NCI-H2196 treated with DMSO at 0.1 percent for 48 hours (cell line): ENCODE measurements around the gene OR10A7.
A peak's percentile ranks its signal among the peaks of the same experiment; 100 is the strongest.
"Not testable (repeated sequence)": the region's sequence is repeated elsewhere in the genome, so short reads cannot be mapped to it uniquely, and the experiment has no call there.

ENCODE experiments used
- DNase-seq: peaks from one replicate; lab custom pipeline; 2025; ENCODE audit not compliant: unreplicated experiment; lab: John Stamatoyannopoulos, UW

The OR10A7 gene

DNA sequence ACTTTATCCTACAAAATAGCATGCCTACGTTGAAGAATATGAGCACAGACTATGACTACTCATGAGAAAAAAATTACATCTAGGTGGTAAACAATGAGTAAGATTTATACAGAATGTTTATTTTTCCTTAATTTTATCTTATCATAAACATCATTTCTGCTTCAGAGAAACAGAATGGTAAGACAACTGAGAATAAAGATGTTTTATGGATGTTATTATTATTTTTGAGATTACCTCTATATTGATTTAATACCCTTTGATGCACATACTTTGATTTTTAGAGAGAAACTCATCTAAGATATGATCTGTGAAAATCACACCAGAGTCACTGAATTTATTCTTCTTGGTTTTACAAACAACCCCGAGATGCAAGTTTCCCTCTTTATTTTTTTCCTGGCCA lies at the start of gene OR10A7:
Gene OR10A7, plus strand, starts transcription at position 301 of the 400 bp plus-strand sequence. Its CDS starts 0 bp downstream, at position 301.
- no peak for DNase-seq

DNA sequence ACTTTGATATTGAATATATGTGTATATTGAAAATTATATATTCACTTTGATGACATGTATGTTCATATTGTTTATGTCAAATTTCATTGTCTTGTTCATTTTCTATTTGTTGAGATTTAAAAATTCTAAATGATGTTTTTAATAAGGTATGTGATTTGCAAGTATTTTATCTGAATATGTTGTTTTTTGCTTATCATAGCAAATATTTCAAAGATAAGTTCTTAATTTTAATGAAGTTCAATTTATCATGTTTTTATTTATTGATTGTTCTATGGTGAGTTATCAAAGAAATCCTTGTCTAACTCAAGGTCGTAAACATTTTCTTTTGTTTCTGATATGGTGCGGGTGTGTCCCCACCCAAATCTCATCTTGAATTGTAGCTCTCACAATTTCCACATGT lies 49.4 kb upstream of the OR10A7 start:
- no peak for DNase-seq

DNA sequence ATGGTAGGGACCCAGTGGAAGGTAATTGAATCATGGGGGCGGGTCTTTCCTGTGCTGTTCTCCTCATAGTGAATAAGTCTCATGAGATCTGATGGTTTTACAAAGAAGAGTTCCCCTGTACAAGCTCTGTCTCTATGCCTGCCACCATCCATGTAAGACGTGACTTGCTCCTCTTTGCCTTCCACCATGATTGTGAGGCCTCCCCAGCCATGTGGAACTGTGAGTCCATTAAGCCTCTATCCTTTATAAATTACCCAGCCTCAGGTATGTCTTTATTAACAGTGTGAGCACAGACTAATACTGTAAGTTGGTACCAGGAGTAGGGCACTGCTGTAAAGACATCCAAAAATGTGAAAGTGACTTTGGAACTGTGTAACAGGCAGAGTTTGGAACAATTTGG lies 49.0 kb upstream of the OR10A7 start:
- not testable (repeated sequence) for DNase-seq

GRCh38 chr12:55172686-55173085 lies 48.1 kb upstream of the OR10A7 start:
- no peak for DNase-seq

GRCh38 chr12:55173456-55173855 lies 47.4 kb upstream of the OR10A7 start:
- no peak for DNase-seq

DNA sequence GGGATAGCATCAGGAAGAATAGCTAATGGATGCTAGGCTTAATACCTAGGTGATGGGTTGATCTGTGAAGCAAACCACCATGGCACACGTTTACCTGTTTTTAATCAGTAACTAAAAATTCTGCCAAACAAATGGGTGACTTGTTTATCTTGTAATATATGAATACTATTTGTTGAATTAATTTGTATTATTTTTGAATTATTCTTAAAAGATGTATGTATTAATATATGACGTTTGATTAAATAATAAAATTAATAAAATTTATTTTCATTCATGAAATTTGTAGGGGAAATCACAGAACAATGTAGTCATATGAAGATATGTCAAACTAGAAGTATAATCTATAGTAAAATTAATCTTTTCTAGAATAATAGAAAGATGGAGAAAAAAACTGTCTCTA lies 32.3 kb upstream of the OR10A7 start:
- DNase-seq = no peak

DNA sequence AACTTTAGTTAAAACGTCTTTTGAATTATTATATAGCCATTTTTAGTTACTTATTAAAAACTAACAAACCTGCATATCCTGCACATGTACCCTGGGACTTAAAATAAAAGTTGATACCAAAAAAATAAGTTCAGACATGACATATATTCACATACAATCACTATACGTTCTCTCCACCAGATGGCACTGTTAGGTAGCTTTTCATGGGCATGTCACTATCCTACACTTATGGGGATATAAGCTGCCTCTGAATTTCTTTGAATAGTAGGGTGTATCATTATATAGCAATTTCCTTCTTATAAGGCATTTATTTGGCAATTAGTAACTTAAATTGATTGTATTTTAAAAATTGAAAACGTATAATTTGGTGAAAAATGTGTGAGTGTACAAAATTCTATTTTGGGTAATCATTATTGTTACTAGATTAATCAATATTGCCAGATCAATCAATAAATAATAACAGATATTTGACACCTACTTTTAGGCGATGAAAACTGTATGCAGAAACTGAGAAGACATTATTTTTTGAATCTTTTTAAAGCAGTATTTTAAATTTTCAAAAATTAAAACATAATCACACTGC lies 31.8 kb upstream of the OR10A7 start:
- peak; percentile 23 for DNase-seq

GRCh38 chr12:55194382-55194781 lies 26.4 kb upstream of the OR10A7 start:
- no peak for DNase-seq

GRCh38 chr12:55226523-55226922 lies 5.7 kb downstream of the OR10A7 start:
- DNase-seq = no peak

DNA sequence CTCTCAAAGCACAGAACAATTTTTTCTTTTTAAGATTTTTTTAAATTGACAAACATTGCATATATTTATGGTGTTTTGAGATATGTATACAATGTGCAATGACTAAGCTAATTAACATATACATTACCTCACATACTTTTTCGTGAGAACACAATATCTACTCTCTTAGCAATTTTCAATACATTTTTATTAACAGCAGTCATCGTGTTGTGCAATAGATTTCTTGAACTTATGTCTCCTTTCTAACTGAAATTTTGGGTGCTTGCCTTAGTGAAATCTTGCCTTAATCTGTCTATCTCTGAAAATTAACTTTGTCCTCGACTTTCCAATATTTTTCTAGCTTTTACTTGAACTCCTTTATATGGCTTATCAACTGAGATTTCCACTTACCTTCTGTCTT lies 6.8 kb downstream of the OR10A7 start:
- DNase-seq = no peak

GRCh38 chr12:55244309-55244708 lies 23.5 kb downstream of the OR10A7 start, which contains the start of gene OR6C74:
TSS of gene OR6C74 (plus strand) at chr12:55244609. CDS start at chr12:55247288, 2,679 bp downstream.
- no peak for DNase-seq

GRCh38 chr12:55246159-55246558 lies 25.3 kb downstream of the OR10A7 start:
- DNase-seq = no peak

DNA sequence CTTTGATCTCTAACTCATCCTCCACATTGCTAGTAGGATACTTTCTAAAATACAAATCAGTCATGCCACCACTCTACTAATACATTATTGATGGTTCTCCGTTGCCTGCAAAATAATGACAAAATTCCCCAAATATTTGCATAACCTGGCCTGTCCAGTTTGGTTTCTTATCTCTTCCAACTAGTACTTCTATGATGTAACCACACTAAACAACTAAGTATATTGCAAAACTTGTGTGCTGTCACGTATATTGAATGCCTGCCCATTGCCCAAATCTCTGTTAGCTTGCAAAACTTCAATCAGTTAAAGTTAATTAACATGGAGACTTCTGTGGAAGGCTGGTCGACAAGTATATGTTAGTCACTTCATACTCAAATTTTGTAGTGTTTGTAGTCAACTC lies 30.1 kb downstream of the OR10A7 start:
- no peak for DNase-seq

- DNase-seq = no peak
Observed at GRCh38 chr12:55253281-55253680, 32.5 kb downstream of the OR10A7 start.

- DNase-seq = no peak
Observed at GRCh38 chr12:55256831-55257230, 36.0 kb downstream of the OR10A7 start.

DNA sequence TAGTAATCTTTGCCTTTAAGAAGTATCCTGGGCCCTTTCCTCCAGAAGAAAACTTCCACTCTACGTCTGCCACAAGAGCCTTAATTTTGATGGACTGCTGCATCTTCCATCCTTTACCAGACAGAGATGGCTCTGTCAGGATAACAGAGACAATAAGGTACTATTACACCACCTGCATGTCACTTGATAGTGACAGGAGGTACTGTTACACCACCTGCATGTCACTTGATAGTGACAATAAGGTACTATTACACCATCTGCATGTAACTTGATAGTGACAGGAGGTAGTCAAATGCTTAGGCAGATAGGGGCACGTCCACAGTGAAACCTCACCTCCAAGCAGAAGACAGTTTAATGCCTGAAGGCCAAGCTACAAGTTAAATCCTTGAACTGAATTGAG lies 37.5 kb downstream of the OR10A7 start:
- no peak for DNase-seq
